ENCODE data around the gene CEP164.

The CEP164 gene

GRCh38 chr11:117303646-117304315, 23.9 kb upstream of the CEP164 start:
- no peak overlapping the region for H3K27ac ChIP-seq (ENCODE audit: low read depth in 2 of 2, low read length in 2 of 2)
- H3K27me3 ChIP-seq (ENCODE audit: control insufficient read depth in 2 of 2, insufficient read depth in 2 of 2, low read length in 2 of 2): no peaks in the 10 kb centered on the region
- H3K4me1 ChIP-seq (ENCODE audit: control insufficient read depth in 2 of 2, insufficient read depth in 2 of 2, low read length in 2 of 2): no peaks in the 10 kb centered on the region
- H3K9ac ChIP-seq (ENCODE audit: low read depth in 1 of 2, low read length in 2 of 2): no peak overlapping the region
- no peaks in the 10 kb centered on the region for H3K36me3 ChIP-seq (ENCODE audit: control insufficient read depth in 2 of 2, insufficient read depth in 2 of 2, low read length in 2 of 2)
- H3K4me3 ChIP-seq (ENCODE audit: low read length in 2 of 2): no peak overlapping the region
- no peaks in the 10 kb centered on the region for H3K9me3 ChIP-seq (ENCODE audit: control insufficient read depth in 2 of 2, low read length in 2 of 2)

GRCh38 chr11:117305145-117305544, 22.5 kb upstream of the CEP164 start:
- Histone ChIP-seq H3K4me3 (ENCODE audit: low read length in 2 of 2) (no peak overlapping the region), H3K36me3 (ENCODE audit: control insufficient read depth in 2 of 2, insufficient read depth in 2 of 2, low read length in 2 of 2) (no peaks in the 10 kb centered on the region), H3K9me3 (ENCODE audit: control insufficient read depth in 2 of 2, low read length in 2 of 2) (no peaks in the 10 kb centered on the region), H3K4me1 (ENCODE audit: control insufficient read depth in 2 of 2, insufficient read depth in 2 of 2, low read length in 2 of 2) (no peaks in the 10 kb centered on the region), H3K9ac (ENCODE audit: low read depth in 1 of 2, low read length in 2 of 2) (no peak overlapping the region), H3K27ac (ENCODE audit: low read depth in 2 of 2, low read length in 2 of 2) (no peak overlapping the region), H3K27me3 (ENCODE audit: control insufficient read depth in 2 of 2, insufficient read depth in 2 of 2, low read length in 2 of 2) (no peaks in the 10 kb centered on the region)

GRCh38 chr11:117309310-117309709, 18.3 kb upstream of the CEP164 start:
- Histone ChIP-seq H3K4me1 (ENCODE audit: control insufficient read depth in 2 of 2, insufficient read depth in 2 of 2, low read length in 2 of 2) (no peaks in the 10 kb centered on the region), H3K9ac (ENCODE audit: low read depth in 1 of 2, low read length in 2 of 2) (no peak overlapping the region), H3K4me3 (ENCODE audit: low read length in 2 of 2) (no peak overlapping the region), H3K9me3 (ENCODE audit: control insufficient read depth in 2 of 2, low read length in 2 of 2) (no peaks in the 10 kb centered on the region), H3K36me3 (ENCODE audit: control insufficient read depth in 2 of 2, insufficient read depth in 2 of 2, low read length in 2 of 2) (no peaks in the 10 kb centered on the region), H3K27ac (ENCODE audit: low read depth in 2 of 2, low read length in 2 of 2) (no peak overlapping the region), H3K27me3 (ENCODE audit: control insufficient read depth in 2 of 2, insufficient read depth in 2 of 2, low read length in 2 of 2) (no peaks in the 10 kb centered on the region)

- Histone ChIP-seq H3K9ac (ENCODE audit: low read depth in 1 of 2, low read length in 2 of 2) (no peak overlapping the region), H3K27ac (ENCODE audit: low read depth in 2 of 2, low read length in 2 of 2) (no peak overlapping the region), H3K4me1 (ENCODE audit: control insufficient read depth in 2 of 2, insufficient read depth in 2 of 2, low read length in 2 of 2) (peaks cover 10 to 15% of the 10 kb centered on the region in 2 donors), H3K9me3 (ENCODE audit: control insufficient read depth in 2 of 2, low read length in 2 of 2) (no peaks in the 10 kb centered on the region), H3K4me3 (ENCODE audit: low read length in 2 of 2) (no peak overlapping the region), H3K27me3 (ENCODE audit: control insufficient read depth in 2 of 2, insufficient read depth in 2 of 2, low read length in 2 of 2) (no peaks in the 10 kb centered on the region), H3K36me3 (ENCODE audit: control insufficient read depth in 2 of 2, insufficient read depth in 2 of 2, low read length in 2 of 2) (no peaks in the 10 kb centered on the region)
Measured at GRCh38 chr11:117313091-117313490, 14.6 kb upstream of the CEP164 start.

- H3K9me3 ChIP-seq (ENCODE audit: control insufficient read depth in 2 of 2, low read length in 2 of 2): no peaks in the 10 kb centered on the region
- no peak overlapping the region for H3K27ac ChIP-seq (ENCODE audit: low read depth in 2 of 2, low read length in 2 of 2)
- H3K4me3 ChIP-seq (ENCODE audit: low read length in 2 of 2): no peak overlapping the region
- H3K36me3 ChIP-seq (ENCODE audit: control insufficient read depth in 2 of 2, insufficient read depth in 2 of 2, low read length in 2 of 2): no peaks in the 10 kb centered on the region
- no peak overlapping the region for H3K9ac ChIP-seq (ENCODE audit: low read depth in 1 of 2, low read length in 2 of 2)
- H3K4me1 ChIP-seq (ENCODE audit: control insufficient read depth in 2 of 2, insufficient read depth in 2 of 2, low read length in 2 of 2): peaks cover 10 to 15% of the 10 kb centered on the region in 2 donors
- no peaks in the 10 kb centered on the region for H3K27me3 ChIP-seq (ENCODE audit: control insufficient read depth in 2 of 2, insufficient read depth in 2 of 2, low read length in 2 of 2)
Measured at GRCh38 chr11:117313828-117314768, 13.6 kb upstream of the CEP164 start.

GRCh38 chr11:117314840-117315239, 12.8 kb upstream of the CEP164 start:
- H3K27ac ChIP-seq (ENCODE audit: low read depth in 2 of 2, low read length in 2 of 2): no peak overlapping the region
- no peaks in the 10 kb centered on the region for H3K9me3 ChIP-seq (ENCODE audit: control insufficient read depth in 2 of 2, low read length in 2 of 2)
- H3K4me1 ChIP-seq (ENCODE audit: control insufficient read depth in 2 of 2, insufficient read depth in 2 of 2, low read length in 2 of 2): peaks cover 10 to 15% of the 10 kb centered on the region in 2 donors
- peak overlapping the region; percentile 64 to 68 for H3K4me3 ChIP-seq (ENCODE audit: low read length in 2 of 2)
- H3K9ac ChIP-seq (ENCODE audit: low read depth in 1 of 2, low read length in 2 of 2): no peak overlapping the region
- no peaks in the 10 kb centered on the region for H3K27me3 ChIP-seq (ENCODE audit: control insufficient read depth in 2 of 2, insufficient read depth in 2 of 2, low read length in 2 of 2)
- H3K36me3 ChIP-seq (ENCODE audit: control insufficient read depth in 2 of 2, insufficient read depth in 2 of 2, low read length in 2 of 2): no peaks in the 10 kb centered on the region

GRCh38 chr11:117315285-117316196, 12.1 kb upstream of the CEP164 start:
- H3K27ac ChIP-seq (ENCODE audit: low read depth in 2 of 2, low read length in 2 of 2): no peak overlapping the region
- no peaks in the 10 kb centered on the region for H3K36me3 ChIP-seq (ENCODE audit: control insufficient read depth in 2 of 2, insufficient read depth in 2 of 2, low read length in 2 of 2)
- H3K4me3 ChIP-seq (ENCODE audit: low read length in 2 of 2): peak overlapping the region; percentile 64 to 79
- peak overlapping the region; percentile 41 to 64 for H3K9ac ChIP-seq (ENCODE audit: low read depth in 1 of 2, low read length in 2 of 2)
- H3K4me1 ChIP-seq (ENCODE audit: control insufficient read depth in 2 of 2, insufficient read depth in 2 of 2, low read length in 2 of 2): peaks cover 10 to 15% of the 10 kb centered on the region in 2 donors
- no peaks in the 10 kb centered on the region for H3K27me3 ChIP-seq (ENCODE audit: control insufficient read depth in 2 of 2, insufficient read depth in 2 of 2, low read length in 2 of 2)
- no peaks in the 10 kb centered on the region for H3K9me3 ChIP-seq (ENCODE audit: control insufficient read depth in 2 of 2, low read length in 2 of 2)

GRCh38 chr11:117316197-117316961, 11.3 kb upstream of the CEP164 start, which contains the start of gene BACE1:
Gene BACE1 (minus strand): TSS chr11:117316256. CDS start chr11:117315795, 461 bp downstream.
- Histone ChIP-seq H3K4me3 (ENCODE audit: low read length in 2 of 2) (peak within 1 kb of the TSS; percentile 64 to 79), H3K4me1 (ENCODE audit: control insufficient read depth in 2 of 2, insufficient read depth in 2 of 2, low read length in 2 of 2) (peaks cover 10 to 15% of the 10 kb centered on the region in 2 donors), H3K9me3 (ENCODE audit: control insufficient read depth in 2 of 2, low read length in 2 of 2) (no peaks in the 10 kb centered on the region), H3K27ac (ENCODE audit: low read depth in 2 of 2, low read length in 2 of 2) (no peak within 1 kb of the TSS), H3K27me3 (ENCODE audit: control insufficient read depth in 2 of 2, insufficient read depth in 2 of 2, low read length in 2 of 2) (no peaks in the 10 kb centered on the region), H3K36me3 (ENCODE audit: control insufficient read depth in 2 of 2, insufficient read depth in 2 of 2, low read length in 2 of 2) (no peaks in the 10 kb centered on the region), H3K9ac (ENCODE audit: low read depth in 1 of 2, low read length in 2 of 2) (peak within 1 kb of the TSS; percentile 41 to 64)

- no peak overlapping the region for H3K9ac ChIP-seq (ENCODE audit: low read depth in 1 of 2, low read length in 2 of 2)
- H3K9me3 ChIP-seq (ENCODE audit: control insufficient read depth in 2 of 2, low read length in 2 of 2): no peaks in the 10 kb centered on the region
- H3K27me3 ChIP-seq (ENCODE audit: control insufficient read depth in 2 of 2, insufficient read depth in 2 of 2, low read length in 2 of 2): no peaks in the 10 kb centered on the region
- H3K4me3 ChIP-seq (ENCODE audit: low read length in 2 of 2): no peak overlapping the region
- no peaks in the 10 kb centered on the region for H3K36me3 ChIP-seq (ENCODE audit: control insufficient read depth in 2 of 2, insufficient read depth in 2 of 2, low read length in 2 of 2)
- H3K27ac ChIP-seq (ENCODE audit: low read depth in 2 of 2, low read length in 2 of 2): no peak overlapping the region
- peaks cover 10 to 15% of the 10 kb centered on the region in 2 donors for H3K4me1 ChIP-seq (ENCODE audit: control insufficient read depth in 2 of 2, insufficient read depth in 2 of 2, low read length in 2 of 2)
Measured at GRCh38 chr11:117318738-117319137, 8.9 kb upstream of the CEP164 start.

Measured in mucosa of rectum (tissue), 2 donors.